Astrocyte (in vitro differentiated cells and primary cell): ENCODE measurements around the gene MAP2K2. TPM values are rescaled to one million over a fixed set of nuclear protein-coding genes. Genes with fewer than 3 reads are reported as not detected.

Source experiments
- DNase-seq: peaks from one replicate; pipeline ENCODE4 v3.0.0-alpha.2; 2010; ENCODE audit warnings: low read depth
- FAIRE-seq: peaks from 2 replicates; lab custom pipeline; 2011; peaks lifted over from hg19 to GRCh38; lab: Jason Lieb, UNC
- H2AFZ ChIP-seq: 2 replicates; pipeline ENCODE4 v1.6.0; 2012; ENCODE audit warnings: low read depth, low read length, inconsistent platforms
- H3K27ac ChIP-seq: 2 replicates; pipeline ENCODE4 v1.5.1; 2011; ENCODE audit warnings: low read depth, low read length, inconsistent platforms
- H3K27me3 ChIP-seq: 2 replicates; pipeline ENCODE4 v1.6.0; 2011; ENCODE audit warnings: low read length, inconsistent platforms; ENCODE audit not compliant: insufficient read depth
- H3K36me3 ChIP-seq: 2 replicates; pipeline ENCODE4 v1.5.1; 2011; ENCODE audit warnings: low read length, inconsistent platforms; ENCODE audit not compliant: insufficient read depth
- H3K4me1 ChIP-seq: 2 replicates; pipeline ENCODE4 v1.5.1; 2011; ENCODE audit warnings: low read length, inconsistent platforms; ENCODE audit not compliant: insufficient read depth
- H3K4me2 ChIP-seq: 2 replicates; pipeline ENCODE4 v1.6.0; 2012; ENCODE audit warnings: low read length, inconsistent platforms
- H3K4me3 ChIP-seq: 2 replicates; pipeline ENCODE4 v1.5.1; 2011; ENCODE audit warnings: low read depth, mild to moderate bottlenecking, low read length, inconsistent platforms; ENCODE audit not compliant: insufficient read depth
- H3K79me2 ChIP-seq: 2 replicates; pipeline ENCODE4 v1.6.0; 2012; ENCODE audit warnings: mild to moderate bottlenecking, low read length, inconsistent platforms; ENCODE audit not compliant: insufficient read depth
- H3K9ac ChIP-seq: 2 replicates; pipeline ENCODE4 v1.6.0; 2012; ENCODE audit warnings: mild to moderate bottlenecking, low read length, inconsistent platforms
- H3K9me3 ChIP-seq: 2 replicates; pipeline ENCODE4 v1.5.1; 2012; ENCODE audit warnings: low read depth, mild to moderate bottlenecking, low read length, inconsistent platforms; ENCODE audit not compliant: insufficient read depth
- H4K20me1 ChIP-seq: 2 replicates; pipeline ENCODE4 v1.6.0; 2012; ENCODE audit warnings: low read length, inconsistent platforms; ENCODE audit not compliant: insufficient read depth
- H3K27ac Mint-ChIP-seq: one replicate; pipeline ENCODE4 v1.8.0; 2021; ENCODE audit warnings: mild to moderate bottlenecking, mixed read lengths; ENCODE audit not compliant: unreplicated experiment
- H3K27me3 Mint-ChIP-seq: one replicate; pipeline ENCODE4 v1.8.0; 2021; ENCODE audit warnings: low read depth, mixed read lengths; ENCODE audit not compliant: unreplicated experiment
- H3K36me3 Mint-ChIP-seq: one replicate; pipeline ENCODE4 v1.8.0; 2021; ENCODE audit warnings: low read depth, mixed read lengths; ENCODE audit not compliant: unreplicated experiment
- H3K4me1 Mint-ChIP-seq: one replicate; pipeline ENCODE4 v1.8.0; 2021; ENCODE audit warnings: low read depth, mixed read lengths; ENCODE audit not compliant: unreplicated experiment
- H3K4me3 Mint-ChIP-seq: one replicate; pipeline ENCODE4 v1.8.0; 2021; ENCODE audit warnings: mild to moderate bottlenecking, moderate library complexity, mixed read lengths; ENCODE audit not compliant: unreplicated experiment
- H3K9me3 Mint-ChIP-seq: one replicate; pipeline ENCODE4 v1.8.0; 2021; ENCODE audit warnings: mild to moderate bottlenecking, mixed read lengths; ENCODE audit not compliant: unreplicated experiment
- EZH2 ChIP-seq: IDR thresholded peaks from 2 replicates; pipeline ENCODE4 v1.6.1; 2012; ENCODE audit warnings: mild to moderate bottlenecking, low read length, inconsistent platforms; ENCODE audit not compliant: insufficient read depth
- total RNA-seq: library from RNA; stranded (reverse); gene quantifications from 2 replicates; pipeline ENCODE4 v1.2.1, GENCODE V29; 2021
- TF ChIP-seq, protein P1 (sequence below): IDR thresholded peaks from 2 replicates; pipeline ENCODE4 v1.5.1; 2011; ENCODE audit warnings: low read depth, mild to moderate bottlenecking, inconsistent platforms, low read length, moderate library complexity; ENCODE audit not compliant: insufficient read depth

The MAP2K2 gene
- total RNA-seq, 1 donor from 2014 or later = 190 TPM

DNA sequence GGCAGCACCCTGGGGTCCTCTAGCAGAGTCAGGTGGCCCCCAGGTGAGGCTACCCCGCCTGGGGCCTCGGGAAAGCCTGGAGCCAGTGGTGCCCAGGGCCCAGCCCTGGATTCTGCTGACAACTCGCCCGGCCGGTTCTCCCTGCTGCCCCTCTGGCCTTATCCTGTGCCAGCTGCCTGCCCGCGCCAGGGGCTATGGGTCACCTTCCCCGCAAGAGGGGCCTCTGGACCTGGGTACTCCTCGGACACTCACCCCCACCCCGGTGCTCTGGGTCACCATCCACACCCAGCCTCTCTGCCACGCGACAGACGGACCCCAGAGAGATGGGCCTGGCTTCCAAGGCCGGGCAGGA lies 81.2 kb downstream of the MAP2K2 start:
- Histone ChIP-seq H3K27ac (no peak overlapping the region), H3K9ac (no peak overlapping the region), H4K20me1 (peaks cover 44% of the 10 kb centered on the region), H2AFZ (no peak overlapping the region), H3K4me1 (no peaks in the 10 kb centered on the region), H3K4me2 (no peak overlapping the region), H3K4me3 (no peak overlapping the region), H3K36me3 (no peaks in the 10 kb centered on the region), H3K27me3 (no peaks in the 10 kb centered on the region), H3K79me2 (peaks cover 41% of the 10 kb centered on the region), H3K9me3 (no peaks in the 10 kb centered on the region)
- DNase-seq (no peak), FAIRE-seq (no peak)
- Mint-ChIP-seq H3K36me3 (peaks cover 14% of the 10 kb centered on the region), H3K27ac (peak overlapping the region; percentile 72), H3K9me3 (no peaks in the 10 kb centered on the region), H3K4me1 (no peaks in the 10 kb centered on the region), H3K27me3 (no peaks in the 10 kb centered on the region), H3K4me3 (no peak overlapping the region)
- TF ChIP-seq, protein P1, sequence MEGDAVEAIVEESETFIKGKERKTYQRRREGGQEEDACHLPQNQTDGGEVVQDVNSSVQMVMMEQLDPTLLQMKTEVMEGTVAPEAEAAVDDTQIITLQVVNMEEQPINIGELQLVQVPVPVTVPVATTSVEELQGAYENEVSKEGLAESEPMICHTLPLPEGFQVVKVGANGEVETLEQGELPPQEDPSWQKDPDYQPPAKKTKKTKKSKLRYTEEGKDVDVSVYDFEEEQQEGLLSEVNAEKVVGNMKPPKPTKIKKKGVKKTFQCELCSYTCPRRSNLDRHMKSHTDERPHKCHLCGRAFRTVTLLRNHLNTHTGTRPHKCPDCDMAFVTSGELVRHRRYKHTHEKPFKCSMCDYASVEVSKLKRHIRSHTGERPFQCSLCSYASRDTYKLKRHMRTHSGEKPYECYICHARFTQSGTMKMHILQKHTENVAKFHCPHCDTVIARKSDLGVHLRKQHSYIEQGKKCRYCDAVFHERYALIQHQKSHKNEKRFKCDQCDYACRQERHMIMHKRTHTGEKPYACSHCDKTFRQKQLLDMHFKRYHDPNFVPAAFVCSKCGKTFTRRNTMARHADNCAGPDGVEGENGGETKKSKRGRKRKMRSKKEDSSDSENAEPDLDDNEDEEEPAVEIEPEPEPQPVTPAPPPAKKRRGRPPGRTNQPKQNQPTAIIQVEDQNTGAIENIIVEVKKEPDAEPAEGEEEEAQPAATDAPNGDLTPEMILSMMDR = no peak
- no peak for TF ChIP-seq EZH2

DNA sequence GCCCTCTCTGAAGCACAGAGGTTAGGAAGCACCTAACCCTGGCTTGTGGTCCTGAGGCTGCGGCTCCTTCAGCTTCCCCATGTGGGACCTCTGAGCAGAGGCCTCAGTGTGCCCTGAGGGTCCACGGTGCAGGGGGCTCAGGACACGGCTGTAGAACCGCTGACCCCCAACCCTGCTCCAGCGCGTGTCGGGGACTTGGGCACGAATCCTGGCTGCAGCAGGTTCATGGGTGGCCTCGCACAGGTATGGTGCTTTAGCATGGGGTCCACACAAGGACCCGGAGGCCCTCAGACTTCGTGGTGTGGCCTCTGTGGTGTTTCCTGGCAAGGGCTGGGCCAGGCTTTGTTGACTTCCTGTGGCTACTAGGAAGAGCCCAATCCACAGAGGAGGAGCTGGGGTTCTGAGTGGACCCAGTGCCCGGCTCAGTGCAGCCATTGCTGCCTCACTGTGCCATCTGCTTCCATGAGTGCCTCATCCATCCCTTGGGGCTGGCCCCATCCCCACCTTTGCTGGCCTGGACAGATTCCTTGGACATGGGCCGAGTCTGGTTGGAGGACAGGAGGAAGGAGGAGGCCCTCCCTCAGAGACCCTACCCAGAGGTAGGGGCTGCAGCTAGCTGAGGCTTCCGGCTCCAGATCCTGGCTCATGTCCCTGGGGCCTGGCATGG lies 81.7 kb downstream of the MAP2K2 start:
- H3K79me2 ChIP-seq = peaks cover 41% of the 10 kb centered on the region
- no peak overlapping the region for H3K4me3 ChIP-seq
- no peak overlapping the region for H2AFZ ChIP-seq
- no peaks in the 10 kb centered on the region for H3K36me3 ChIP-seq
- no peaks in the 10 kb centered on the region for H3K27me3 ChIP-seq
- no peak overlapping the region for H3K27ac ChIP-seq
- H3K4me1 ChIP-seq = no peaks in the 10 kb centered on the region
- no peaks in the 10 kb centered on the region for H3K4me1 Mint-ChIP-seq
- peaks cover 44% of the 10 kb centered on the region for H4K20me1 ChIP-seq
- H3K27ac Mint-ChIP-seq = no peak overlapping the region
- no peak for DNase-seq
- TF ChIP-seq EZH2 = no peak
- TF ChIP-seq, protein P1 = no peak
- peaks cover 14% of the 10 kb centered on the region for H3K36me3 Mint-ChIP-seq
- H3K4me3 Mint-ChIP-seq = no peak overlapping the region
- H3K9ac ChIP-seq = no peak overlapping the region
- H3K9me3 Mint-ChIP-seq = no peaks in the 10 kb centered on the region
- no peak for FAIRE-seq
- H3K27me3 Mint-ChIP-seq = no peaks in the 10 kb centered on the region
- H3K9me3 ChIP-seq = no peaks in the 10 kb centered on the region
- H3K4me2 ChIP-seq = no peak overlapping the region

Other genes starting within 250 kb of the MAP2K2 start
- 4.5 and 6.5 TPM in 2 replicates for gene ATCAY, start 243.4 kb downstream of the MAP2K2 start, total RNA-seq
- gene NMRK2, start 191.1 kb downstream of the MAP2K2 start, total RNA-seq = 0.73 TPM in 1 of 2 replicates, not detected in the other
- 242 and 264 TPM in 2 replicates for gene DAPK3, start 153.0 kb downstream of the MAP2K2 start, total RNA-seq
- 2,578 and 2,739 TPM in 2 replicates for gene EEF2, start 138.7 kb downstream of the MAP2K2 start, total RNA-seq
- 26.0 and 26.4 TPM in 2 replicates for gene PIAS4, start 116.4 kb downstream of the MAP2K2 start, total RNA-seq
- gene ZBTB7A, start 57.2 kb downstream of the MAP2K2 start, total RNA-seq = 24.3 and 26.9 TPM in 2 replicates
- not detected in 2 replicates for gene CREB3L3, start 29.5 kb upstream of the MAP2K2 start, total RNA-seq
- 26.0 and 29.2 TPM in 2 replicates for gene SIRT6, start 58.4 kb upstream of the MAP2K2 start, total RNA-seq
- 0.73 and 1.4 TPM in 2 replicates for gene ANKRD24, start 58.6 kb upstream of the MAP2K2 start, total RNA-seq
- gene EBI3, start 105.4 kb upstream of the MAP2K2 start, total RNA-seq = 5.4 and 5.5 TPM in 2 replicates
- gene YJU2, start 123.0 kb upstream of the MAP2K2 start, total RNA-seq = 12.5 and 14.0 TPM in 2 replicates
- 0.62 and 0.79 TPM in 2 replicates for gene SHD, start 155.1 kb upstream of the MAP2K2 start, total RNA-seq
- gene TMIGD2, start 178.3 kb upstream of the MAP2K2 start, total RNA-seq = not detected in 2 replicates
- gene FSD1, start 180.5 kb upstream of the MAP2K2 start, total RNA-seq = 15.0 and 15.1 TPM in 2 replicates
- gene STAP2, start 214.7 kb upstream of the MAP2K2 start, total RNA-seq = 1.8 and 5.3 TPM in 2 replicates
- 10.3 and 14.7 TPM in 2 replicates for gene MPND, start 219.4 kb upstream of the MAP2K2 start, total RNA-seq